Stimulated activated CD8-positive, alpha-beta memory T cell treated with anti-CD3 and anti-CD28 coated beads, Interleukin-15, amount 100 ng/mL, for 24 hours (primary cell): ENCODE results near the gene RNF128.
"Not testable (repeated sequence)": the region's sequence is repeated elsewhere in the genome, so short reads cannot be mapped to it uniquely, and the experiment has no call there.

Source experiments
- DNase-seq: peaks from one replicate; pipeline ENCODE4 v3.0.0-alpha.2; 2020; ENCODE audit warnings: low read depth

Gene RNF128

GRCh38 chrX:106748377-106748776 lies 21.9 kb downstream of the RNF128 start:
- no peak for DNase-seq

GRCh38 chrX:106751407-106751806 lies 24.9 kb downstream of the RNF128 start:
- DNase-seq, result no peak

- DNase-seq, result no peak
Measured at GRCh38 chrX:106752101-106752678, 25.7 kb downstream of the RNF128 start.

DNA sequence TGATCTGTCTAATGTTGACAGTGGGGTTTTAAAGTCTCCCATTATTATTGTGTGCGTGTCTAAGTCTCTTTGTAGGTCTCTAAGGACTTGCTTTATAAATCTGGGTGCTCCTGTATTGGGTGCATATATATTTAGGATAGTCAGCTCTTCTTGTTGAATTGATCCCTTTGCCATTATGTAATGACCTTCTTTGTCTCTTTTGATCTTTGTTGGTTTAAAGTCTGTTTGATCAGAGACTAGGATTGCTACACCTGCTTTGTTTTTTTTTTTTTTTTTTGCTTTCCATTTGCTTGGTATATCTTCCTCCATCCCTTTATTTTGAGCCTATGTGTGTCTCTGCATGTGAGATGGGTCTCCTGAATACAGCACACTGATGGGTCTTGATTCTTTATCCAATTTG lies 42.8 kb downstream of the RNF128 start:
- DNase-seq, result not testable (repeated sequence)

DNA sequence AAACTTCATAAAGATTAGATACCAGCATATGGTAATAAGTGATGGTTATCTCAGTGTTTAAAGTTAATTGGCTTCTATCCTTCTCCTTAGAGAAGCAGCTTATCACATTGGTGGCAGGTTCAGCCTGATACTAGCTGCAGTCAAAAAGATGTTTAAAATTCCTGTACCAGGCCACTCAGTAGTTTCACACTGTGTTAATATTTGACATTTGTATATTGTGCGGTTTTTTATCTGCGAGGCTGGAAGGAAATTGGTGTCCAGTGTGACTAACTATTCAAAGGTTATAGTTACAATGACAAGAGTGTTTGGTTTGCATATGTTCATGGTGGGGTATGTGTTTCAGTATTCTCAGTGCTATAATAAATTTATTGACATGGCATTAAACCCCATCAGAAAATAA lies 48.5 kb downstream of the RNF128 start:
- no peak for DNase-seq

- DNase-seq, result no peak
Measured at GRCh38 chrX:106780264-106780663, 53.8 kb downstream of the RNF128 start.

DNA sequence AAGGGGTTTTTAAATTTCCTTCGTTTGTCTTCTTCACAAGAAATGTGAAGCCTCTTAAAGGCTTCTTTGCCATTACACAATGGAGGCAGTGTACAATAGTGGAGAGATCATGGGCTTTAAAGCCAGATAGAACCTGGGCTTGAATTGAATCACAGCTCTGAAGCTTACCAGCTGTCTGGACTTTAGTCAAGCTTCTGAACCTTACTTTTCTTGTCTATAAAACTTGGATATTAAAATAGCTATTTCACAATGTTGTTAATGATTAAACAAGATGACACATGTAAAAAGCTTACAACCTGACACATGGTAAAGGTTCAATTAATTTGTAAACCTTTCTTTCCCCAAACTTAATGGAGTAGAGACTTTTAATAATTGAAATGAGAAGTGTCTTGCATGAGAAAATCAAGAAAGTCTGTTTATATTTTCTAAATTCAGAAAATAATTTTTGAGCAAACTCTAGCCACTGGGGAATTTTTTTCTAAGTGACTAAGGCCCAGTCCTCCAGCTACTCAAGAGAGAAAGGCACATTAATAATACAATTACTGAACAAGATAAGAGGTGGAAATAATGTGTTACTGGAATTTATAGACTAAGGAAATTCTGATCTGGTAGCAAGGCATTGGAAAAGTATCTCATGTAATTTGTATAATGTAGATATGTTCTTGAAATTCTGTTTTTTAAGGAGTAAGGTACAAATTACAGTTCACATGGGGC lies 54.3 kb downstream of the RNF128 start:
- DNase-seq, result no peak

- DNase-seq, result no peak
Measured at GRCh38 chrX:106783716-106784115, 57.2 kb downstream of the RNF128 start.

- no peak for DNase-seq
Measured at GRCh38 chrX:106791495-106791894, 65.0 kb downstream of the RNF128 start.

DNA sequence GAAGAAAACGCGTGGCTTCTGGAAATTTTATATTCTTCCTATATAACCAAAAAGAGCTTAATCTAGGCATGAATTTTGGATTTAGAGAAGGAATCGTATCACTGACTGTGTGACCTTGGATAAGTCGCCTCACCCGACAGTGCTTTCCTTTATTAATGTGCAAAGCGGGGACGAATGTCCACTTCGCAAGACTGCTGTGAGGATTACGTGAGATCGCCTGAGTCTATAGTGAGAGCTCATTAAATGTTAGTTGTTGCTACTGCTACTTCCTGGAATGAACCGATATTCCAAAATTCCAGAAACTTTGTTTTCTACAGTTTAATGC lies 75.5 kb downstream of the RNF128 start:
- no peak for DNase-seq

DNA sequence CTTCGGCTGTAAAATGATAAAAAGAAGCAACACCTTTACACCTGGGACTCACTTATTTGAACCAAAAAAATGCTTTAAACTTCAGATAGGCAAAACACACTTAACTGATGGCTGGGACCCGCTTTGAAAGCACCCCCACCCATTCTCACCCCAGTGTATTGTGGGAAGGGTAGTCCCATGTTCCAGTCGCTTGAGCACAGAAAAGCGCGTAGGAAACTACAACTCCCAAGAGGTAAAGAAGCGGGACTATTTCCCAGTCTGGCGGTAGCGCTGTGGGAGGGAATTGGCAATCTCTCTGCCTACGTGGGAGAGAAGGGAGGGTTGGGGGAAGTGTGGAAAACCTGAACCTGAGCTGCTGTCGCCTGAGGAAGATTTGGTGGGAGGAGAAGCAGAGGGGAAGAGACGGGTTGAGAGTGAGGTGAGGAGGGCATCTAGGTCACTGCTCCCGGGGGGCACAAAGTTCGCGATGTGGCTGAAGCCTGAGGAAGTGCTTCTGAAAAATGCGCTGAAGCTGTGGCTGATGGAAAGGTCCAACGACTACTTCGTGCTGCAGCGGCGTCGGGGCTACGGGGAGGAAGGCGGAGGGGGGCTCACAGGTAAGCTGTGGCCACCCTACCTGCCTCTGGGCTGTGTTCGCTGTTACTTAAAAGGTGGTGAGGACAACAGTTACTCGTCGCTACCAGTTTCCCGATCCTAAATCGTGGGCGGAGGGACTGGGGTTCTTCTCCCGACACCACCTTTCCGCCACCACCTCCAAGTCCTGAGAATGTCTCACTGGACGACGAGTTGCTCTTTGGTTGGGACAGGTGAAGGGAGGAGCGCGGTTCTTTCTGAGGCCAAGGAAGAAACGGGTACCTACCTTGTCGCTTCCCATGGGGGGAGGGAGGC lies 76.1 kb downstream of the RNF128 start, which contains the start of gene TBC1D8B:
TSS of gene TBC1D8B (plus strand) at position 286 of the 888 bp plus-strand sequence. CDS start at position 467, 181 bp downstream.
- no peak for DNase-seq

DNA sequence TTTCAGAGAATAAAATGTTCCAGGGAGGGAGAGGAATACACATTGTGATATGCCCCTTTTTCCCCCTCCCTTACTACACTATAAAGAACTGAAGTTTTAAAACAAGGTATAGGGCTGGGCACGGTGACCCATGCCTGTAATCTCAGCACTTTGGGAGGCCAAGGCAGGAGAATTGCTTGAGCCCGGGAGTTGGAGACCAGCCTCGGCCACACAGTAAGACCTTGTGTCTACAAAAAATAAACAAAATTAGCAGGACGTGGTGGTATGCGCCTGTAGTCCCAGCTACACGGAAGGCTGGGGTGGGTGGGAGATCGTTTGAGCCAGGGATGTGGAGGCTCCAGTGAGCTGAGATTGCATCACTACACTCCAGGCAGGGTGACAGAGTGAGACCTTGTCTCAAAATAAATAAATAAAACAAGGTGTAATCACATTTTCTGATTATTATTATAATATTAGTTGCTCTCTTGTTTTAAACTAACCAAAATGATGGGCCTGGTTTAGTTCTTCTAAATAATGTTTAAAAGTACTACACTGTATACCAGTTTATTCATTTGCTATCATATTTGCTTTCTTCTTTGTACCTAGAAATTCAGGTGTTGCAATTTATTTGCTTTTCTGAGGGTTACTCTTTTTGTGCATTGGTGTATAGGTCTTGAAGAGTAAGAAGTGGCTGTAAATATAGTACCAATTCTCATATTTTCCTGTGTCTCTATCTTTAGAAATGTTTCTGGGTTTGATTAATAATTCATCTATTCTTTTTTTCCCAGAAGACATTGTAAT lies 84.8 kb downstream of the RNF128 start:
- no peak for DNase-seq

- not testable (repeated sequence) for DNase-seq
Measured at GRCh38 chrX:106812930-106813329, 86.4 kb downstream of the RNF128 start.

GRCh38 chrX:106814093-106814492 lies 87.6 kb downstream of the RNF128 start:
- DNase-seq, result not testable (repeated sequence)
